Measurements from ENCODE around the gene ZSCAN16.

The ZSCAN16 gene

GRCh38 chr6:28140616-28141015, 16.2 kb downstream of the ZSCAN16 start:
- no peaks in the 10 kb centered on the region for H3K27me3 Mint-ChIP-seq
- peak overlapping the region; percentile 94 for H3K4me3 Mint-ChIP-seq
- H3K27ac Mint-ChIP-seq, result peak overlapping the region; percentile 88
- no peak for ATAC-seq
- peaks cover 24% of the 10 kb centered on the region for H3K36me3 Mint-ChIP-seq (ENCODE audit: low read depth)
- no peaks in the 10 kb centered on the region for H3K9me3 Mint-ChIP-seq
- peaks cover 64% of the 10 kb centered on the region for H3K4me1 Mint-ChIP-seq
- DNase-seq, result no peak

- peak; percentile 89 for ATAC-seq
- Mint-ChIP-seq H3K9me3 (no peaks in the 10 kb centered on the region), H3K27ac (peak within 1 kb of the TSS; percentile 88), H3K4me1 (peaks cover 59% of the 10 kb centered on the region), H3K36me3 (ENCODE audit: low read depth) (peaks cover 21% of the 10 kb centered on the region), H3K4me3 (peak within 1 kb of the TSS; percentile 94), H3K27me3 (no peaks in the 10 kb centered on the region)
- DNase-seq, result peak; percentile 78
Measured at GRCh38 chr6:28141500-28142329, 17.3 kb downstream of the ZSCAN16 start, which contains the start of gene ZKSCAN8. TSS of gene ZKSCAN8 (plus strand) at chr6:28141883. CDS start at chr6:28148408, 6,525 bp downstream.

- peaks cover 59% of the 10 kb centered on the region for H3K4me1 Mint-ChIP-seq
Measured at GRCh38 chr6:28142446-28142845, 18.0 kb downstream of the ZSCAN16 start.

GRCh38 chr6:28145231-28145630, 20.8 kb downstream of the ZSCAN16 start:
- no peaks in the 10 kb centered on the region for H3K9me3 Mint-ChIP-seq
- H3K27ac Mint-ChIP-seq, result no peak overlapping the region
- peaks cover 32% of the 10 kb centered on the region for H3K4me1 Mint-ChIP-seq
- H3K27me3 Mint-ChIP-seq, result no peaks in the 10 kb centered on the region
- H3K4me3 Mint-ChIP-seq, result no peak overlapping the region
- ATAC-seq (no peak), DNase-seq (no peak)
- H3K36me3 Mint-ChIP-seq (ENCODE audit: low read depth), result peaks cover 41% of the 10 kb centered on the region

More at GRCh38 chr6:28142446-28142845, 18.0 kb downstream of the ZSCAN16 start:
- ATAC-seq, result no peak
- Mint-ChIP-seq H3K27me3 (no peaks in the 10 kb centered on the region), H3K4me3 (peak overlapping the region; percentile 94), H3K36me3 (ENCODE audit: low read depth) (peaks cover 21% of the 10 kb centered on the region), H3K9me3 (no peaks in the 10 kb centered on the region), H3K27ac (peak overlapping the region; percentile 88)
- no peak for DNase-seq

- ATAC-seq (no peak), DNase-seq (no peak)
- Mint-ChIP-seq H3K4me1 (no peaks in the 10 kb centered on the region), H3K9me3 (peaks cover 11% of the 10 kb centered on the region), H3K27me3 (no peaks in the 10 kb centered on the region), H3K27ac (no peak overlapping the region), H3K4me3 (no peak overlapping the region), H3K36me3 (ENCODE audit: low read depth) (peaks cover 86% of the 10 kb centered on the region)
Measured at GRCh38 chr6:28152531-28152930, 28.1 kb downstream of the ZSCAN16 start.

GRCh38 chr6:28153546-28153945, 29.1 kb downstream of the ZSCAN16 start:
- peaks cover 86% of the 10 kb centered on the region for H3K36me3 Mint-ChIP-seq (ENCODE audit: low read depth)
- ATAC-seq (no peak), DNase-seq (no peak)
- peaks cover 11% of the 10 kb centered on the region for H3K9me3 Mint-ChIP-seq
- H3K4me1 Mint-ChIP-seq, result no peaks in the 10 kb centered on the region
- no peaks in the 10 kb centered on the region for H3K27me3 Mint-ChIP-seq
- H3K4me3 Mint-ChIP-seq, result no peak overlapping the region
- no peak overlapping the region for H3K27ac Mint-ChIP-seq

- DNase-seq (no peak), ATAC-seq (no peak)
- peaks cover 11% of the 10 kb centered on the region for H3K9me3 Mint-ChIP-seq
- no peaks in the 10 kb centered on the region for H3K27me3 Mint-ChIP-seq
- no peaks in the 10 kb centered on the region for H3K4me1 Mint-ChIP-seq
- peaks cover 87% of the 10 kb centered on the region for H3K36me3 Mint-ChIP-seq (ENCODE audit: low read depth)
- no peak overlapping the region for H3K27ac Mint-ChIP-seq
- H3K4me3 Mint-ChIP-seq, result no peak overlapping the region
Measured at GRCh38 chr6:28154357-28154756, 29.9 kb downstream of the ZSCAN16 start.

GRCh38 chr6:28158318-28158717, 33.9 kb downstream of the ZSCAN16 start:
- Mint-ChIP-seq H3K4me1 (peaks cover 15% of the 10 kb centered on the region), H3K27ac (no peak overlapping the region), H3K9me3 (peaks cover 14% of the 10 kb centered on the region)

GRCh38 chr6:28159029-28159607, 34.7 kb downstream of the ZSCAN16 start:
- peaks cover 15% of the 10 kb centered on the region for H3K4me1 Mint-ChIP-seq
- no peak overlapping the region for H3K27ac Mint-ChIP-seq
- H3K27me3 Mint-ChIP-seq, result no peaks in the 10 kb centered on the region
- peaks cover 73% of the 10 kb centered on the region for H3K36me3 Mint-ChIP-seq (ENCODE audit: low read depth)
- ATAC-seq (no peak), DNase-seq (no peak)
- H3K4me3 Mint-ChIP-seq, result no peak overlapping the region
- peaks cover 12% of the 10 kb centered on the region for H3K9me3 Mint-ChIP-seq

More at GRCh38 chr6:28158318-28158717, 33.9 kb downstream of the ZSCAN16 start:
- Mint-ChIP-seq H3K27me3 (no peaks in the 10 kb centered on the region), H3K4me3 (no peak overlapping the region), H3K36me3 (ENCODE audit: low read depth) (peaks cover 77% of the 10 kb centered on the region)
- DNase-seq (no peak), ATAC-seq (no peak)

GRCh38 chr6:28160233-28160632, 35.8 kb downstream of the ZSCAN16 start:
- H3K27ac Mint-ChIP-seq, result no peak overlapping the region
- H3K4me1 Mint-ChIP-seq, result peaks cover 15% of the 10 kb centered on the region
- no peak overlapping the region for H3K4me3 Mint-ChIP-seq
- H3K36me3 Mint-ChIP-seq (ENCODE audit: low read depth), result peaks cover 61% of the 10 kb centered on the region
- DNase-seq (no peak), ATAC-seq (no peak)
- H3K27me3 Mint-ChIP-seq, result no peaks in the 10 kb centered on the region
- peaks cover 12% of the 10 kb centered on the region for H3K9me3 Mint-ChIP-seq

- DNase-seq (peak; percentile 85), ATAC-seq (peak; percentile 94)
- H3K4me3 Mint-ChIP-seq, result peak overlapping the region; percentile 73
- H3K9me3 Mint-ChIP-seq, result peaks cover 12% of the 10 kb centered on the region
- H3K4me1 Mint-ChIP-seq, result peaks cover 15% of the 10 kb centered on the region
- H3K36me3 Mint-ChIP-seq (ENCODE audit: low read depth), result peaks cover 52% of the 10 kb centered on the region
- H3K27me3 Mint-ChIP-seq, result no peaks in the 10 kb centered on the region
- H3K27ac Mint-ChIP-seq, result no peak overlapping the region
Measured at GRCh38 chr6:28161410-28162079, 37.1 kb downstream of the ZSCAN16 start.

- no peak overlapping the region for H3K4me3 Mint-ChIP-seq
- H3K27ac Mint-ChIP-seq, result no peak overlapping the region
- ATAC-seq, result no peak
Measured at GRCh38 chr6:28165563-28165962, 41.2 kb downstream of the ZSCAN16 start.

GRCh38 chr6:28167068-28167467, 42.7 kb downstream of the ZSCAN16 start:
- H3K27me3 Mint-ChIP-seq, result peaks cover 2% of the 10 kb centered on the region
- DNase-seq (no peak), ATAC-seq (no peak)
- H3K4me3 Mint-ChIP-seq, result no peak overlapping the region
- peaks cover 4% of the 10 kb centered on the region for H3K9me3 Mint-ChIP-seq
- H3K36me3 Mint-ChIP-seq (ENCODE audit: low read depth), result peaks cover 10% of the 10 kb centered on the region
- no peak overlapping the region for H3K27ac Mint-ChIP-seq
- peaks cover 4% of the 10 kb centered on the region for H3K4me1 Mint-ChIP-seq

More at GRCh38 chr6:28165563-28165962, 41.2 kb downstream of the ZSCAN16 start:
- DNase-seq, result no peak
- H3K36me3 Mint-ChIP-seq (ENCODE audit: low read depth), result peaks cover 21% of the 10 kb centered on the region
- peaks cover 12% of the 10 kb centered on the region for H3K9me3 Mint-ChIP-seq
- H3K4me1 Mint-ChIP-seq, result peaks cover 15% of the 10 kb centered on the region
- H3K27me3 Mint-ChIP-seq, result no peaks in the 10 kb centered on the region

GRCh38 chr6:28167926-28168325, 43.5 kb downstream of the ZSCAN16 start:
- H3K36me3 Mint-ChIP-seq (ENCODE audit: low read depth), result peaks cover 5% of the 10 kb centered on the region
- ATAC-seq, result no peak
- H3K4me1 Mint-ChIP-seq, result no peaks in the 10 kb centered on the region
- H3K4me3 Mint-ChIP-seq, result no peak overlapping the region
- H3K27ac Mint-ChIP-seq, result no peak overlapping the region
- DNase-seq, result no peak
- peaks cover 2% of the 10 kb centered on the region for H3K27me3 Mint-ChIP-seq
- no peaks in the 10 kb centered on the region for H3K9me3 Mint-ChIP-seq
